CD8-positive, alpha-beta memory T cell (primary cell): ENCODE measurements around the gene CHRD. TPM values are rescaled to one million over a fixed set of nuclear protein-coding genes. Genes with fewer than 3 reads are reported as not detected.

Source experiments
- CTCF ChIA-PET: fragments of 350-600 bp; sonication (Branson Sonifier 250); formaldehyde crosslinking; loops from one replicate; lab custom pipeline; 2021; ENCODE audit warnings: antibody characterized with exemption; lab: Charles Lee
- POLR2A ChIA-PET: fragments of 350-600 bp; sonication (Branson Sonifier 250); formaldehyde crosslinking; loops from one replicate; lab custom pipeline; 2021; ENCODE audit warnings: antibody characterized with exemption; lab: Charles Lee
- DNase-seq, 5 donors: peaks; one replicate each; pipeline versions ENCODE4 v3.0.0 to v3.0.0-alpha.2; 2020 to 2022; ENCODE audit warnings: mixed read lengths in 1 of 5
- H3K27ac ChIP-seq: one replicate; pipeline ENCODE4 v1.7.0; 2013; ENCODE audit warnings: low read depth, mild to moderate bottlenecking, low read length, moderate library complexity
- H3K27me3 ChIP-seq: 2 replicates; pipeline ENCODE4 v1.7.0; 2013; ENCODE audit warnings: low read length, mild to moderate bottlenecking; ENCODE audit not compliant: insufficient read depth, poor library complexity, severe bottlenecking
- H3K36me3 ChIP-seq: 2 replicates; pipeline ENCODE4 v1.7.0; 2013; ENCODE audit warnings: mild to moderate bottlenecking, low read length, moderate library complexity; ENCODE audit not compliant: insufficient read depth
- H3K4me1 ChIP-seq: 2 replicates; pipeline ENCODE4 v1.7.0; 2013; ENCODE audit warnings: mild to moderate bottlenecking, low read length, moderate library complexity; ENCODE audit not compliant: insufficient read depth
- H3K4me3 ChIP-seq: 2 replicates; pipeline ENCODE4 v1.7.0; 2013; ENCODE audit warnings: mild to moderate bottlenecking, low read length
- H3K9me3 ChIP-seq: 2 replicates; pipeline ENCODE4 v1.7.0; 2013; ENCODE audit warnings: mild to moderate bottlenecking, low read length
- H3K27ac Mint-ChIP-seq, 8 donors: one replicate each; pipeline ENCODE4 v1.8.0; 2020 to 2021; ENCODE audit warnings: mixed read lengths in 8 of 8, mild to moderate bottlenecking in 6 of 8, inconsistent platforms in 3 of 8, moderate library complexity in 3 of 8
- H3K27me3 Mint-ChIP-seq, 2 donors: one replicate each; pipeline ENCODE4 v1.8.0; 2020 to 2021; ENCODE audit warnings: mixed read lengths in 2 of 2, mild to moderate bottlenecking in 1 of 2, moderate library complexity in 1 of 2
- H3K36me3 Mint-ChIP-seq, 3 donors: one replicate each; pipeline ENCODE4 v1.8.0; 2020 to 2021; ENCODE audit warnings: mixed read lengths in 3 of 3, inconsistent platforms in 1 of 3, mild to moderate bottlenecking in 1 of 3
- H3K4me1 Mint-ChIP-seq, 3 donors: one replicate each; pipeline ENCODE4 v1.8.0; 2020 to 2021; ENCODE audit warnings: mixed read lengths in 3 of 3, inconsistent platforms in 1 of 3, mild to moderate bottlenecking in 1 of 3
- H3K4me3 Mint-ChIP-seq, 7 donors: one replicate each; pipeline ENCODE4 v1.8.0; 2020 to 2021; ENCODE audit warnings: mixed read lengths in 7 of 7, mild to moderate bottlenecking in 6 of 7, moderate library complexity in 4 of 7, inconsistent platforms in 2 of 7
- H3K9me3 Mint-ChIP-seq, 5 donors: one replicate each; pipeline ENCODE4 v1.8.0; 2020 to 2022; ENCODE audit warnings: mixed read lengths in 5 of 5, mild to moderate bottlenecking in 3 of 5, moderate library complexity in 2 of 5, inconsistent platforms in 1 of 5
- polyA plus RNA-seq: library from polyadenylated mRNA; unstranded; fragments of 300-500 nt; fragmentation: Illumina TruSeq; gene quantifications from one replicate; pipeline ENCODE4 v1.2.3, GENCODE V29; 2021
- total RNA-seq, 2 experiments: library from RNA; stranded (reverse); gene quantifications; one replicate each; pipeline ENCODE4 v1.2.3, GENCODE V29; 2021

The CHRD gene
- total and polyA plus RNA-seq, 3 experiments from 2014 or later: 0.04 TPM; not detected in 2

GRCh38 chr3:184353546-184353941 is 26.3 kb upstream of the CHRD start:
- POLR2A ChIA-PET: interaction anchor here (0.6 kb wide), 1 partner anchor 151 kb away, joined by 6 read pairs; no protein-coding TSS in a partner anchor
- no peaks in the 10 kb centered on the region for H3K36me3 ChIP-seq
- no peak overlapping the region for H3K27ac Mint-ChIP-seq

GRCh38 chr3:184354121-184354728 is 25.6 kb upstream of the CHRD start:
- H3K9me3 Mint-ChIP-seq: no peaks in the 10 kb centered on the region
- ChIA-PET POLR2A (interaction anchor here (0.5 to 0.6 kb wide), 2 partner anchors 10 to 151 kb away, joined by 3 to 6 read pairs; no protein-coding TSS in a partner anchor), CTCF (interaction anchor here (0.6 to 2.6 kb wide), 18 partner anchors 8 to 191 kb away, joined by 3 to 31 read pairs (median 4); partner anchors contain the start of genes POLR2H and THPO)
- Histone ChIP-seq H3K4me3 (no peak overlapping the region), H3K9me3 (no peaks in the 10 kb centered on the region), H3K27me3 (no peaks in the 10 kb centered on the region), H3K27ac (no peak overlapping the region), H3K4me1 (peaks cover 4% of the 10 kb centered on the region), H3K36me3 (no peaks in the 10 kb centered on the region)
- no peaks in the 10 kb centered on the region for H3K27me3 Mint-ChIP-seq
- peak; percentile 33 to 72 (median 52) for DNase-seq
- H3K27ac Mint-ChIP-seq: peak overlapping the region in 1 of 8 donors; percentile 38
- H3K36me3 Mint-ChIP-seq: no peaks in the 10 kb centered on the region
- H3K4me1 Mint-ChIP-seq: peaks cover 0 to 6% (median 0%) of the 10 kb centered on the region in 3 donors
- no peak overlapping the region for H3K4me3 Mint-ChIP-seq

More at GRCh38 chr3:184353546-184353941, 26.3 kb upstream of the CHRD start:
- Mint-ChIP-seq H3K4me1 (peaks cover 0 to 6% (median 0%) of the 10 kb centered on the region in 3 donors), H3K27me3 (no peaks in the 10 kb centered on the region), H3K9me3 (no peaks in the 10 kb centered on the region), H3K4me3 (no peak overlapping the region), H3K36me3 (no peaks in the 10 kb centered on the region)
- Histone ChIP-seq H3K4me1 (peaks cover 4% of the 10 kb centered on the region), H3K4me3 (no peak overlapping the region), H3K27ac (no peak overlapping the region), H3K9me3 (no peaks in the 10 kb centered on the region), H3K27me3 (no peaks in the 10 kb centered on the region)
- no peak for DNase-seq
- CTCF ChIA-PET: interaction anchor here (0.6 to 2.6 kb wide), 17 partner anchors 9 to 190 kb away, joined by 3 to 31 read pairs (median 4); partner anchors contain the start of genes POLR2H and THPO

DNA sequence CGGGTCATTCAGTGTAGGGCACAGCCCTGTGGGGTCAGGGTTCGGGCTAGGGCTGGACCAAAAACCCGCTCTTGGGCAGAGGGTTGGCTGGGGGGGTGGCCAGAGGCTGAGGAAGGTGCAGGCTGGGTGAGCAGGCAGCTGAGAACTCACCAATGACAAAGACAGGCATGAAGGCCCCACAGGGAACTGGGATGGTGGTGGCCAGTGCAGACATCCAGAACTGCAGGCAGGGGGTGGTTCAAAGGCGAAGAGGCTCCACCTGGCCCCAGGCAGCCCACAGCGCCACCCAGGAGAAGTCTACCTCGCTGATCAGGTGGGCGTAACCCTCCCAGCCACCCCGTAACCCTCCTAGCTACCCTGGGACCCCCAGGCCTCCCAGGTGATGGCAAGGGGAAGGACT is 25.1 kb upstream of the CHRD start:
- POLR2A ChIA-PET: interaction anchor here (0.5 kb wide), 1 partner anchor 10 kb away, joined by 3 read pairs; no protein-coding TSS in a partner anchor
- no peaks in the 10 kb centered on the region for H3K36me3 Mint-ChIP-seq
- H3K4me1 Mint-ChIP-seq: peaks cover 0 to 6% (median under 1%) of the 10 kb centered on the region in 3 donors
- Histone ChIP-seq H3K4me1 (peaks cover 4% of the 10 kb centered on the region), H3K4me3 (no peak overlapping the region), H3K36me3 (no peaks in the 10 kb centered on the region), H3K9me3 (no peaks in the 10 kb centered on the region), H3K27ac (no peak overlapping the region), H3K27me3 (no peaks in the 10 kb centered on the region)
- H3K4me3 Mint-ChIP-seq: no peak overlapping the region
- H3K9me3 Mint-ChIP-seq: no peaks in the 10 kb centered on the region
- H3K27me3 Mint-ChIP-seq: no peaks in the 10 kb centered on the region
- CTCF ChIA-PET: interaction anchor here (1.2 to 2.6 kb wide), 3 partner anchors 14 to 159 kb away, joined by 4 to 31 read pairs (median 6); partner anchors contain the start of gene THPO
- H3K27ac Mint-ChIP-seq: no peak overlapping the region
- DNase-seq: no peak

GRCh38 chr3:184355261-184356040 is 24.4 kb upstream of the CHRD start:
- CTCF ChIA-PET: interaction anchor here (1.2 to 2.6 kb wide), 2 partner anchors 13 to 158 kb away, joined by 6 to 31 read pairs; no protein-coding TSS in a partner anchor
- H3K27ac Mint-ChIP-seq: peak overlapping the region in 1 of 8 donors; percentile 71
- Histone ChIP-seq H3K27ac (no peak overlapping the region), H3K4me3 (no peak overlapping the region), H3K9me3 (no peaks in the 10 kb centered on the region), H3K36me3 (no peaks in the 10 kb centered on the region), H3K4me1 (peaks cover 5% of the 10 kb centered on the region), H3K27me3 (no peaks in the 10 kb centered on the region)
- no peaks in the 10 kb centered on the region for H3K27me3 Mint-ChIP-seq
- peaks cover 3 to 6% (median 5%) of the 10 kb centered on the region in 3 donors for H3K4me1 Mint-ChIP-seq
- H3K4me3 Mint-ChIP-seq: peak overlapping the region in 1 of 7 donors; percentile 57
- DNase-seq: no peak
- POLR2A ChIA-PET: no interaction called here
- H3K9me3 Mint-ChIP-seq: no peaks in the 10 kb centered on the region
- no peaks in the 10 kb centered on the region for H3K36me3 Mint-ChIP-seq

DNA sequence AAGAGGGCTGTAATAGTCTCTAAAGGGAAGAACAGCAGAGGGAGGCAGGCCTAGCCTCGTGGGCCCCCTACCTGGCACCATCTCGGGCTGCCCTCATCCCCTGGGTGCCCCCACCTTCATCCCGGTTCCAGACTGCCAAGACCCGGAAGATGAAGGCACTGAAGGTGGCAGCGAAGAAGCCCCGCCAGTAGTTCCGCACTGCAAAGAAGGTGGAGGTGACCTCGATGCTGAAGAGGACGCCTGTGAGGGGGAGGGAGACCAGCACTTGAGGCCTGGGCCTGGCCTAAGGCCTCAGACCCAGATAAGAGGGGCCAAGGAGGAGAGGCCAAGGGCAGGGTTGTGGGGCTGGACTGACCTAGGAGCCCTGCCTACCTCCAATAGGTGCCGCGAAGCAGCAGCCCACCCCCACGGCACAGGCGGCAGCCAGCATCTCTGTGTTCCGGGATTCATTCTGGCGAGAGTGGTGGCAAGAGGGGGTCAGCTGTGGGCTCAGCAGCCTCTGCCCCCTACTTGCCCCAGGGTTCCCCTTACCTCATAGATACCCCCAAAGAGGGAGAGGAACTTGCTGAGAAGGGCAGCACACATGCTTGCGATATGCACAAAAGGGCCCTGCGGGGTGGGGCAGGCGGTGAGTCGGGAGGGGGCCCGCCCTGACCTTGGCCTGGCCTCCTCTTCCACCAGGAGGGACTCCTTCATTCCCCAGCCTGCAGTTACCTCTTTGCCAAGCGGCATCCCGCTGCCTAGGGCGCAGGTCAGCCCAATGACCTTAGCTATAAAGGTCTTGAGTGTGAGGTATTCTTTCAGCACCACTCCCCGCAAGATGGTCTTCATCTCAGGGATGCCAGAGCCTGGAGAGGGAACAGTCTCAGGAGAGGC is 22.4 kb upstream of the CHRD start:
- H3K9me3 ChIP-seq: no peaks in the 10 kb centered on the region
- Mint-ChIP-seq H3K4me1 (peaks cover 5 to 10% (median 8%) of the 10 kb centered on the region in 3 donors), H3K27me3 (no peaks in the 10 kb centered on the region), H3K27ac (peak overlapping the region in 1 of 8 donors; percentile 39), H3K36me3 (peaks cover 0 to 5% (median 0%) of the 10 kb centered on the region in 3 donors), H3K4me3 (peak overlapping the region in 1 of 7 donors; percentile 69), H3K9me3 (no peaks in the 10 kb centered on the region)
- POLR2A ChIA-PET: no interaction called here
- H3K4me1 ChIP-seq: peaks cover 13% of the 10 kb centered on the region
- H3K27me3 ChIP-seq: no peaks in the 10 kb centered on the region
- no peak overlapping the region for H3K4me3 ChIP-seq
- no peak overlapping the region for H3K27ac ChIP-seq
- no peaks in the 10 kb centered on the region for H3K36me3 ChIP-seq
- no peak for DNase-seq
- CTCF ChIA-PET: interaction anchor here (1.2 to 1.5 kb wide), 3 partner anchors 14 to 185 kb away, joined by 3 read pairs; no protein-coding TSS in a partner anchor

DNA sequence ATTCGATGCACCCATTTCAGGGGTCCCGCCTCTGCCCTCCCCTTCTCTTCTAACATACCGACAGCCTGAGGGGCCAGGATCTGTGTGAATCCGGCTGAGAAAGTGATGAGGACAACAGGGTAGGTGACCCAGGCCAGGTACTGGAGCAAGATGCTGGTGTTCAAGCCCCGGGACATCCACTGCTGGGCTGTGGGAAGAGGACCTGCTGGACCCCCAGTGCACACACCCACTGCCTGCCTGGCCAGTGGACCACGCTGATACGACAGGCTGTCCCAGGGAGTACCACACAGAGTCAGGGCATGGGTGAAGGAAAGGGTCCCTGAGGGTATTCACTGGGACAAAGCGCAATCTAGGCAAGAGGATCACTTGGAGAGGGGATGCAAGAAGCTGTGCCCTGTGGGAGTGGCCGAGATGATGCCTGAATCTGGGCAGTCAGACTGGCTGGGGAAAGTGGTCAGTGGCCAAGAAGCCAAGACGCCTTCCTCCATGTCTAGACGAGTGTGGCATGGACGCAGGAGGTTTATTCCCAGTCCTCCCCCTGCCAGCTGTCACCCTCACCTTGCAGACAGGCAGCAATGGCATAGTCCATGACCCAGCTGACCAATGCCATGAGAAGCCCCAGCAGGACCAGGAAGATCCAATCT is 21.6 kb upstream of the CHRD start:
- Mint-ChIP-seq H3K9me3 (peaks cover 0 to 1% (median 0%) of the 10 kb centered on the region in 5 donors), H3K4me3 (peak overlapping the region in 2 of 7 donors; percentile 38 to 78), H3K27ac (peak overlapping the region in 2 of 8 donors; percentile 39 to 74), H3K4me1 (peaks cover 7 to 12% (median 9%) of the 10 kb centered on the region in 3 donors), H3K36me3 (peaks cover 0 to 8% (median 0%) of the 10 kb centered on the region in 3 donors), H3K27me3 (peaks cover 0 to 3% of the 10 kb centered on the region in 2 donors)
- H3K36me3 ChIP-seq: no peaks in the 10 kb centered on the region
- DNase-seq: no peak
- H3K27me3 ChIP-seq: no peaks in the 10 kb centered on the region
- no peak overlapping the region for H3K27ac ChIP-seq
- ChIA-PET POLR2A (no interaction called here), CTCF (interaction anchor here (1.2 to 1.5 kb wide), 2 partner anchors 13 to 155 kb away, joined by 3 read pairs; no protein-coding TSS in a partner anchor)
- no peak overlapping the region for H3K4me3 ChIP-seq
- H3K9me3 ChIP-seq: no peaks in the 10 kb centered on the region
- H3K4me1 ChIP-seq: peaks cover 13% of the 10 kb centered on the region

- no peaks in the 10 kb centered on the region for H3K36me3 ChIP-seq
- H3K9me3 Mint-ChIP-seq: peaks cover 0 to 2% (median 0%) of the 10 kb centered on the region in 5 donors
- peaks cover 0 to 4% of the 10 kb centered on the region in 2 donors for H3K27me3 Mint-ChIP-seq
- no peak for DNase-seq
- no peak overlapping the region for H3K4me3 ChIP-seq
- CTCF ChIA-PET: interaction anchor here (0.8 to 3.5 kb wide), 3 partner anchors 13 to 155 kb away, joined by 3 to 18 read pairs (median 3); no protein-coding TSS in a partner anchor
- H3K9me3 ChIP-seq: no peaks in the 10 kb centered on the region
- no peak overlapping the region for H3K27ac Mint-ChIP-seq
- POLR2A ChIA-PET: no interaction called here
- peaks cover 16% of the 10 kb centered on the region for H3K4me1 ChIP-seq
- peaks cover 12 to 14% (median 13%) of the 10 kb centered on the region in 3 donors for H3K4me1 Mint-ChIP-seq
- peak overlapping the region in 2 of 7 donors; percentile 62 to 78 for H3K4me3 Mint-ChIP-seq
- H3K27ac ChIP-seq: no peak overlapping the region
- no peaks in the 10 kb centered on the region for H3K27me3 ChIP-seq
- peaks cover 0 to 11% (median 0%) of the 10 kb centered on the region in 3 donors for H3K36me3 Mint-ChIP-seq
Observed at GRCh38 chr3:184358921-184359350, 20.9 kb upstream of the CHRD start.
